H9 (cell line): Measurements from ENCODE around the gene FGR. TPM values are rescaled to one million over a fixed set of nuclear protein-coding genes. Genes with fewer than 3 reads are reported as not detected.

ENCODE experiments used
- DNase-seq: peaks from one replicate; pipeline ENCODE4 v3.0.0-alpha.2; 2017
- H2AFZ ChIP-seq: one replicate; pipeline ENCODE4 v1.6.1; 2013; ENCODE audit warnings: mild to moderate bottlenecking, low read length, control low read depth, moderate library complexity
- H2AK5ac ChIP-seq: 2 replicates; pipeline ENCODE4 v1.6.1; 2013; ENCODE audit warnings: low read length, control low read depth, mixed read lengths; ENCODE audit not compliant: insufficient read length
- H2BK120ac ChIP-seq: one replicate; pipeline ENCODE4 v1.6.1; 2013; ENCODE audit warnings: low read depth, mild to moderate bottlenecking, low read length, control low read depth, inconsistent platforms; ENCODE audit not compliant: poor library complexity, severe bottlenecking
- H2BK12ac ChIP-seq: 2 replicates; pipeline ENCODE4 v1.6.1; 2013; ENCODE audit warnings: low read length, control low read depth, mixed read lengths, low read depth; ENCODE audit not compliant: insufficient read length
- H2BK15ac ChIP-seq: 2 replicates; pipeline ENCODE4 v1.6.1; 2013; ENCODE audit warnings: low read depth, low read length, control low read depth
- H2BK20ac ChIP-seq: one replicate; pipeline ENCODE4 v1.6.1; 2013; ENCODE audit warnings: low read depth, mild to moderate bottlenecking, low read length, control low read depth, inconsistent platforms; ENCODE audit not compliant: poor library complexity, severe bottlenecking
- H2BK5ac ChIP-seq: 2 replicates; pipeline ENCODE4 v1.6.1; 2013; ENCODE audit warnings: low read length, control low read depth, mixed read lengths; ENCODE audit not compliant: insufficient read length
- H3K14ac ChIP-seq: 2 replicates; pipeline ENCODE4 v1.6.1; 2013; ENCODE audit warnings: low read length, control low read depth; ENCODE audit not compliant: insufficient read depth
- H3K18ac ChIP-seq: 2 replicates; pipeline ENCODE4 v1.6.1; 2013; ENCODE audit warnings: low read depth, mild to moderate bottlenecking, mixed read lengths, low read length, control low read depth; ENCODE audit not compliant: insufficient read length
- H3K23ac ChIP-seq: 2 replicates; pipeline ENCODE4 v1.6.1; 2013; ENCODE audit warnings: low read length, control low read depth, mixed read lengths, low read depth; ENCODE audit not compliant: insufficient read length
- H3K23me2 ChIP-seq: 2 replicates; pipeline ENCODE4 v1.6.1; 2013; ENCODE audit warnings: low read depth, mild to moderate bottlenecking, mixed read lengths, low read length, control low read depth; ENCODE audit not compliant: insufficient read length, poor library complexity, severe bottlenecking
- H3K27ac ChIP-seq: 2 replicates; pipeline ENCODE4 v1.5.1; 2013; ENCODE audit warnings: low read length, control low read depth, mixed read lengths, low read depth; ENCODE audit not compliant: insufficient read length
- H3K27me3 ChIP-seq: 2 replicates; pipeline ENCODE4 v1.6.1; 2013; ENCODE audit warnings: low read length, control low read depth, inconsistent platforms; ENCODE audit not compliant: insufficient read depth
- H3K4ac ChIP-seq: 2 replicates; pipeline ENCODE4 v1.6.1; 2013; ENCODE audit warnings: low read depth, mild to moderate bottlenecking, control low read depth, inconsistent platforms, low read length, moderate library complexity
- H3K4me1 ChIP-seq: 2 replicates; pipeline ENCODE4 v1.6.1; 2013; ENCODE audit warnings: low read length, control low read depth, inconsistent platforms; ENCODE audit not compliant: insufficient read depth
- H3K4me2 ChIP-seq: 2 replicates; pipeline ENCODE4 v1.6.1; 2013; ENCODE audit warnings: low read length, control low read depth, mixed read lengths; ENCODE audit not compliant: insufficient read length, insufficient read depth
- H3K56ac ChIP-seq: 2 replicates; pipeline ENCODE4 v1.6.1; 2013; ENCODE audit warnings: low read depth, mild to moderate bottlenecking, mixed read lengths, low read length, control low read depth; ENCODE audit not compliant: insufficient read length
- H3K79me1 ChIP-seq: 2 replicates; pipeline ENCODE4 v1.6.1; 2013; ENCODE audit warnings: low read depth, mild to moderate bottlenecking, moderate library complexity, low read length, control low read depth, inconsistent platforms; ENCODE audit not compliant: insufficient read depth, poor library complexity, severe bottlenecking
- H3K79me2 ChIP-seq: 2 replicates; pipeline ENCODE4 v1.6.1; 2013; ENCODE audit warnings: low read length, control low read depth, inconsistent platforms; ENCODE audit not compliant: insufficient read depth
- H3K9ac ChIP-seq: 2 replicates; pipeline ENCODE4 v1.6.1; 2013; ENCODE audit warnings: low read length, control low read depth, mixed read lengths; ENCODE audit not compliant: insufficient read length; ENCODE audit errors: extremely low read depth
- H3K9me3 ChIP-seq: one replicate; pipeline ENCODE4 v1.6.1; 2013; ENCODE audit warnings: low read depth, low read length, inconsistent platforms; ENCODE audit not compliant: control insufficient read depth
- H3T11ph ChIP-seq: one replicate; pipeline ENCODE4 v1.6.1; 2013; ENCODE audit warnings: mild to moderate bottlenecking, low read length, control low read depth, inconsistent platforms
- H4K20me1 ChIP-seq: one replicate; pipeline ENCODE4 v1.6.1; 2013; ENCODE audit not compliant: control insufficient read depth, insufficient read length, insufficient read depth
- H4K5ac ChIP-seq: 2 replicates; pipeline ENCODE4 v1.6.1; 2013; ENCODE audit warnings: low read depth, mild to moderate bottlenecking, mixed read lengths, low read length, control low read depth; ENCODE audit not compliant: insufficient read length
- H4K8ac ChIP-seq: replicated peaks from 2 replicates; pipeline ENCODE4 v1.6.1; 2013; ENCODE audit warnings: low read length, control low read depth, mixed read lengths, low read depth; ENCODE audit not compliant: insufficient read length
- H4K91ac ChIP-seq: 2 replicates; pipeline ENCODE4 v1.6.1; 2013; ENCODE audit warnings: low read depth, mild to moderate bottlenecking, moderate library complexity, mixed read lengths, low read length, control low read depth; ENCODE audit not compliant: insufficient read length
- H3K27ac Mint-ChIP-seq, 3 experiments: 2 replicates in 2 of 3; 3 replicates in 1 of 3; pipeline ENCODE4 v1.8.0; 2020 to 2021; ENCODE audit warnings: mixed read lengths in 3 of 3, mild to moderate bottlenecking in 1 of 3, moderate library complexity in 1 of 3
- H3K27me3 Mint-ChIP-seq: 2 replicates; pipeline ENCODE4 v1.8.0; 2021; ENCODE audit warnings: low read depth, mild to moderate bottlenecking, moderate library complexity, mixed read lengths
- H3K36me3 Mint-ChIP-seq, 3 experiments: 2 replicates in 2 of 3; 3 replicates in 1 of 3; pipeline ENCODE4 v1.8.0; 2020 to 2021; ENCODE audit warnings: low read depth in 3 of 3, mixed read lengths in 3 of 3; ENCODE audit not compliant: insufficient read depth in 1 of 3
- H3K4me1 Mint-ChIP-seq, 2 experiments: 2 replicates each; pipeline ENCODE4 v1.8.0; 2020; ENCODE audit warnings: mixed read lengths in 2 of 2
- H3K4me3 Mint-ChIP-seq, 2 experiments: 2 replicates in 1 of 2; 3 replicates in 1 of 2; pipeline ENCODE4 v1.8.0; 2020 to 2021; ENCODE audit warnings: mild to moderate bottlenecking in 2 of 2, mixed read lengths in 2 of 2, moderate library complexity in 1 of 2
- H3K9me3 Mint-ChIP-seq, 2 experiments: 2 replicates in 1 of 2; 3 replicates in 1 of 2; pipeline ENCODE4 v1.8.0; 2020; ENCODE audit warnings: mild to moderate bottlenecking in 2 of 2, mixed read lengths in 2 of 2, moderate library complexity in 1 of 2
- CTCF ChIP-seq: fragments of 200-600 bp; sonication (generic); conservative IDR thresholded peaks from 3 replicates; pipeline ENCODE4 v1.8.0; 2021; ENCODE audit warnings: antibody characterized with exemption, mild to moderate bottlenecking
- WGBS: extraction: QIAGEN DNeasy Blood & Tissue Kit; methylation state at CpG from one replicate; pipeline ENCODE4 v1.1.7; 2013; ENCODE audit warnings: missing lambda C conversion rate, low lambda C conversion rate, mixed read lengths; ENCODE audit not compliant: insufficient read length; ENCODE audit errors: extremely low coverage; 5-methylcytosine and 5-hydroxymethylcytosine counted together
- total RNA-seq: library from RNA; stranded (reverse); gene quantifications from 2 replicates; pipeline ENCODE4 v1.2.1, GENCODE V29; 2021

FGR gene
- total RNA-seq, 1 experiment from 2014 or later: not detected

GRCh38 chr1:27630859-27631491 is 4.0 kb downstream of the FGR start:
- Histone ChIP-seq H2BK12ac (no peak overlapping the region), H2AFZ (no peak overlapping the region), H2AK5ac (no peak overlapping the region), H3K79me1 (no peaks in the 10 kb centered on the region), H3T11ph (no peak overlapping the region), H3K9ac (no peak overlapping the region), H3K27ac (no peak overlapping the region), H3K4me1 (peaks cover 5% of the 10 kb centered on the region; the same call in 1 of the 2 replicates), H4K5ac (no peak overlapping the region), H2BK20ac (no peak overlapping the region), H3K79me2 (no peaks in the 10 kb centered on the region), H3K23ac (no peak overlapping the region), H2BK5ac (no peak overlapping the region), H2BK15ac (no peak overlapping the region), H4K91ac (no peak overlapping the region), H3K4ac (no peak overlapping the region), H3K56ac (no peak overlapping the region), H3K23me2 (peaks cover 8% of the 10 kb centered on the region), H3K18ac (no peak overlapping the region), H4K8ac (no peak overlapping the region), H4K20me1 (no peaks in the 10 kb centered on the region), H3K9me3 (no peaks in the 10 kb centered on the region), H2BK120ac (no peak overlapping the region), H3K27me3 (peaks cover 19% of the 10 kb centered on the region; the same call in 1 of the 2 replicates), H3K14ac (no peak overlapping the region), H3K4me2 (no peak overlapping the region)
- H3K27ac Mint-ChIP-seq: no peak overlapping the region
- no peaks in the 10 kb centered on the region; a peak in 1 of 7 replicates for H3K36me3 Mint-ChIP-seq
- H3K4me3 Mint-ChIP-seq: no peak overlapping the region
- no peaks in the 10 kb centered on the region; a peak in 1 of 5 replicates for H3K9me3 Mint-ChIP-seq
- no CpG with 5 or more reads among the region's 5 CpGs for WGBS
- TF ChIP-seq CTCF: no peak
- H3K27me3 Mint-ChIP-seq: peaks cover 27% of the 10 kb centered on the region
- no peak for DNase-seq
- peaks cover 25 to 38% of the 10 kb centered on the region in 2 experiments for H3K4me1 Mint-ChIP-seq
